Testis (tissue), 3 donors: ENCODE data around the gene CST4. TPM values are rescaled to one million over a fixed set of nuclear protein-coding genes. Genes with fewer than 3 reads are reported as not detected.
"Not testable (repeated sequence)": the region's sequence is repeated elsewhere in the genome, so short reads cannot be mapped to it uniquely, and the experiment has no call there.

ENCODE experiments used
- DNase-seq: peaks from one replicate; pipeline ENCODE4 v3.0.0-alpha.2; 2019
- H3K27ac ChIP-seq, 2 donors: fragments of 200-600 bp; sonication (generic); one replicate each; pipeline ENCODE4 v1.5.1; 2019
- H3K27me3 ChIP-seq: fragments of 200-600 bp; sonication (generic); one replicate; pipeline ENCODE4 v1.5.1; 2019
- H3K36me3 ChIP-seq: fragments of 200-600 bp; sonication (generic); one replicate; pipeline ENCODE4 v1.5.1; 2017; ENCODE audit warnings: low read depth; ENCODE audit errors: missing control alignments
- H3K4me1 ChIP-seq: fragments of 200-600 bp; sonication (generic); one replicate; pipeline ENCODE4 v1.5.1; 2019
- H3K4me3 ChIP-seq, 2 donors: fragments of 200-600 bp; sonication (generic); one replicate each; pipeline ENCODE4 v1.5.1; 2017 to 2019
- H3K9me3 ChIP-seq: fragments of 200-600 bp; sonication (generic); one replicate; pipeline ENCODE4 v1.5.1; 2017
- POLR2A ChIP-seq: fragments of 450-650 bp; IDR thresholded peaks from one replicate; pipeline ENCODE4 v1.6.1; 2017; ENCODE audit warnings: antibody characterized with exemption, mild to moderate bottlenecking, moderate library complexity
- WGBS, 2 donors: methylation state at CpG; one replicate each; pipeline ENCODE4 v1.1.5; 2018; 5-methylcytosine and 5-hydroxymethylcytosine counted together
- intact Hi-C: fragments of 100-400 bp; cut with DNase I; formaldehyde crosslinking; loops from one replicate; pipeline ENCODE4 v1.15.1; 2023; ENCODE audit warnings: low total_unique reads
- polyA plus RNA-seq: library from polyadenylated mRNA; stranded (reverse); fragments of 350-450 nt; fragmentation: Illumina TruSeq; extraction: RNeasy Lipid Tissue Mini Kit (QIAGEN cat#74804); gene quantifications from one replicate; pipeline ENCODE4 v1.2.3, GENCODE V29; 2014; ENCODE audit warnings: low read depth, low replicate concordance; ENCODE audit not compliant: insufficient read depth
- total RNA-seq, 2 donors: library from RNA; depleted of rRNA; stranded (reverse); fragments of >200 nt; gene quantifications; one replicate each; pipeline ENCODE4 v1.2.3, GENCODE V29; 2016
- TF ChIP-seq, protein P1 (sequence below), 3 experiments: fragments of 450-650 bp in 2 of 3; fragments of 200-600 bp in 1 of 3; sonication (generic) in 1 of 3; IDR thresholded peaks; one replicate each; pipeline ENCODE4 v1.5.1; 2016 to 2019; ENCODE audit warnings: antibody characterized with exemption in 3 of 3, mild to moderate bottlenecking in 2 of 3, moderate library complexity in 1 of 3

Gene CST4
- total and polyA plus RNA-seq, 3 donors from 2014 or later, result not detected

- peaks cover 9% of the 10 kb centered on the region for H3K4me1 ChIP-seq
- intact Hi-C loops, result no loop called here
- WGBS, 2 donors, result 23 to 41% methylated on average over 3 of the region's 3 CpGs
Observed at GRCh38 chr20:23666698-23667097, 22.1 kb downstream of the CST4 start.

GRCh38 chr20:23666189-23666588, 22.6 kb downstream of the CST4 start:
- intact Hi-C loops, result no loop called here
- Histone ChIP-seq H3K9me3 (no peaks in the 10 kb centered on the region), H3K4me3 (no peak overlapping the region), H3K27me3 (no peaks in the 10 kb centered on the region), H3K4me1 (peaks cover 9% of the 10 kb centered on the region), H3K36me3 (no peaks in the 10 kb centered on the region), H3K27ac (peak overlapping the region in 1 of 2 donors; percentile 36)
- DNase-seq, result peak; percentile 21
- TF ChIP-seq, protein P1, sequence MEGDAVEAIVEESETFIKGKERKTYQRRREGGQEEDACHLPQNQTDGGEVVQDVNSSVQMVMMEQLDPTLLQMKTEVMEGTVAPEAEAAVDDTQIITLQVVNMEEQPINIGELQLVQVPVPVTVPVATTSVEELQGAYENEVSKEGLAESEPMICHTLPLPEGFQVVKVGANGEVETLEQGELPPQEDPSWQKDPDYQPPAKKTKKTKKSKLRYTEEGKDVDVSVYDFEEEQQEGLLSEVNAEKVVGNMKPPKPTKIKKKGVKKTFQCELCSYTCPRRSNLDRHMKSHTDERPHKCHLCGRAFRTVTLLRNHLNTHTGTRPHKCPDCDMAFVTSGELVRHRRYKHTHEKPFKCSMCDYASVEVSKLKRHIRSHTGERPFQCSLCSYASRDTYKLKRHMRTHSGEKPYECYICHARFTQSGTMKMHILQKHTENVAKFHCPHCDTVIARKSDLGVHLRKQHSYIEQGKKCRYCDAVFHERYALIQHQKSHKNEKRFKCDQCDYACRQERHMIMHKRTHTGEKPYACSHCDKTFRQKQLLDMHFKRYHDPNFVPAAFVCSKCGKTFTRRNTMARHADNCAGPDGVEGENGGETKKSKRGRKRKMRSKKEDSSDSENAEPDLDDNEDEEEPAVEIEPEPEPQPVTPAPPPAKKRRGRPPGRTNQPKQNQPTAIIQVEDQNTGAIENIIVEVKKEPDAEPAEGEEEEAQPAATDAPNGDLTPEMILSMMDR (IDR thresholded peaks at IDR 0.05), result no peak
- no peak for TF ChIP-seq POLR2A
- 75 to 77% methylated on average over 4 of the region's 4 CpGs for WGBS, 2 donors

More at GRCh38 chr20:23666698-23667097, 22.1 kb downstream of the CST4 start:
- Histone ChIP-seq H3K36me3 (no peaks in the 10 kb centered on the region), H3K4me3 (no peak overlapping the region), H3K9me3 (no peaks in the 10 kb centered on the region), H3K27ac (peak overlapping the region in 1 of 2 donors; percentile 36), H3K27me3 (no peaks in the 10 kb centered on the region)
- TF ChIP-seq POLR2A, result no peak
- peak; percentile 25 for DNase-seq

- no peak for DNase-seq
- H3K27ac ChIP-seq, result no peak overlapping the region
- no peaks in the 10 kb centered on the region for H3K9me3 ChIP-seq
- no peak overlapping the region for H3K4me3 ChIP-seq
- intact Hi-C loops, result no loop called here
- no peaks in the 10 kb centered on the region for H3K36me3 ChIP-seq
- H3K27me3 ChIP-seq, result no peaks in the 10 kb centered on the region
- H3K4me1 ChIP-seq, result peaks cover 9% of the 10 kb centered on the region
- WGBS, 2 donors, result 83 to 94% methylated on average over 3 of the region's 3 CpGs
- TF ChIP-seq, protein P1 (IDR thresholded peaks at IDR 0.05), result no peak
- no peak for TF ChIP-seq POLR2A
Observed at GRCh38 chr20:23664954-23665353, 23.9 kb downstream of the CST4 start.

DNA sequence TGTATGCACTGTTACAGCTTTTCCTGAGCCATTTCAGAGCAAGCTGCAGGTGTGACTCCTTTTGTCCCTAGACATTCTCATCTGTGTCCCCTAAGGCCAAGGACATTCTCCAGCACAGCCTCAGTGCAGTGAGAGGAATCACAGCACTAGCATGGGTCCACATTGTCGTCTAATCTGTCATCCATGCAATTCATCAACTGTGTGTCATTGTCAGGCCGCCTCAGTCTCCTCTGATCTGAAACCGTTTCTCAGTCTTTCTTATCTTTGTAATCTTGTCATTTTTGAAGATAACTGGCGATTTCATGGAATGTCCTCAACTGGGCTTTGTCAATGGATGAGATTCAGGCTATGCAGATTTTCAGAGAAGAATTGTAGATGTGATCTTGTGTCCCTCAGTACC, 24.8 kb downstream of the CST4 start:
- H3K36me3 ChIP-seq, DNase-seq, H3K9me3 ChIP-seq, H3K27me3 ChIP-seq, H3K4me1 ChIP-seq, H3K27ac ChIP-seq, intact Hi-C loops, H3K4me3 ChIP-seq: not testable (repeated sequence)
- 79 to 85% methylated on average over 4 of the region's 4 CpGs for WGBS, 2 donors

DNA sequence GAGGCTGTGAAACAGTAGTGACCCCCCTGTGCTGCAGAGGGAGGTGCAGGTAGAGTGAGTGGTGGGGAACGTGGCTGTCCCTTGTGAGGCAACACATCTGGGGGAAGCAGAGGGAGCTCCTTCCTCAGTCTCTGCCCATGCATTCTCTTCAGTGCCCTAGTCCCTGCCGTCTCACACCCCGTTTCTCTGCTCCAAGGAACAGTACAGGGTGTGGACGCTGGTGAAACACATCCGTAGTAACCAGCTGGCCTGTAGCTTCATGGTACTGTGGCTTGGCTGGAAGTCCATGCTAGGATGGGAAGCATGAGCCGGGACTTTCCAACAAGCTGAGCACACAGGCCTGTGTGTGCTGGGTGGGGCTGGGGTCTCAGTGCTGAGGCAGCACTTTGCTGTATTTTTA, 25.7 kb downstream of the CST4 start:
- H3K27ac ChIP-seq, result no peak overlapping the region
- peaks cover 9% of the 10 kb centered on the region for H3K4me1 ChIP-seq
- H3K27me3 ChIP-seq, result no peaks in the 10 kb centered on the region
- H3K36me3 ChIP-seq, result no peaks in the 10 kb centered on the region
- intact Hi-C loops, result no loop called here
- H3K4me3 ChIP-seq, result no peak overlapping the region
- no peak for DNase-seq
- H3K9me3 ChIP-seq, result no peaks in the 10 kb centered on the region
- 72 to 87% methylated on average over 6 of the region's 6 CpGs for WGBS, 2 donors
- no peak for TF ChIP-seq POLR2A
- TF ChIP-seq, protein P1 (IDR thresholded peaks at IDR 0.05), result no peak

DNA sequence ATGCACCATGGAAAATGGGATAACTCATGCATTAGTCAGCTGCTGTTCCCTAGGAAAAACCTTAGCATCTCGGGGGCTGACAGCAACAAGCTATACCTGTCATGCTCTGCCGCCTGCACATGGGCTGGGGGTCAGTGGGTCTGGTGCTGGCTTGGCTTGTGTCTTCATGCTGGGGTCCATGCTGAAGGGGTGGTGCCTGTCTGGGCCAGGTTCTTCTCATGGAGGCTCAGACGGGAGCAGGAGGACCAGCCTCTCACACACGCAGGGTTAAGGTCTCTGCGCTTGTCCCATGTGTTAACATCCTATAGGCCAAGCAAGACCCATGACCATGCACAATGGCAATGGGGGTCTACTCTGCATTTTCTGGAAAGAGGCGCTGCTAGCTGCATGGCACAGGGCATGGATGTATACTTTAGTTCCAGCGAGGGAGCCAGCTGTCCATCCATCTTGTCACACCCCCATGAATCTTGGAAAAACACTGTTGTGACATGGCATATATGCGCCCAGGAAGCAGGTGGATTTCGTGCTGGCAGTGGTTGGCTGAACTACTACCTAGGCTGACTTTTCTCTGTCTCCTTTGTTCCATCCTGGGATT, 26.5 kb downstream of the CST4 start:
- peaks cover 5% of the 10 kb centered on the region for H3K4me1 ChIP-seq
- no peaks in the 10 kb centered on the region for H3K36me3 ChIP-seq
- no peak overlapping the region for H3K4me3 ChIP-seq
- H3K27me3 ChIP-seq, result no peaks in the 10 kb centered on the region
- TF ChIP-seq, protein P1 (IDR thresholded peaks at IDR 0.05), result no peak
- TF ChIP-seq POLR2A, result no peak
- H3K9me3 ChIP-seq, result no peaks in the 10 kb centered on the region
- no peak for DNase-seq
- WGBS, 2 donors, result 96% methylated on average over 7 to 9 of the region's 9 CpGs
- no peak overlapping the region for H3K27ac ChIP-seq
- intact Hi-C loops, result no loop called here
